ENCODE measurements around the gene ASPG. TPM values are rescaled to one million over a fixed set of nuclear protein-coding genes. Genes with fewer than 3 reads are reported as not detected.

The ASPG gene
- total and polyA plus RNA-seq, 2 of the 13 experiments (the other 11 are each of a cell fraction or from before 2014, with no cell fraction given): not detected

DNA sequence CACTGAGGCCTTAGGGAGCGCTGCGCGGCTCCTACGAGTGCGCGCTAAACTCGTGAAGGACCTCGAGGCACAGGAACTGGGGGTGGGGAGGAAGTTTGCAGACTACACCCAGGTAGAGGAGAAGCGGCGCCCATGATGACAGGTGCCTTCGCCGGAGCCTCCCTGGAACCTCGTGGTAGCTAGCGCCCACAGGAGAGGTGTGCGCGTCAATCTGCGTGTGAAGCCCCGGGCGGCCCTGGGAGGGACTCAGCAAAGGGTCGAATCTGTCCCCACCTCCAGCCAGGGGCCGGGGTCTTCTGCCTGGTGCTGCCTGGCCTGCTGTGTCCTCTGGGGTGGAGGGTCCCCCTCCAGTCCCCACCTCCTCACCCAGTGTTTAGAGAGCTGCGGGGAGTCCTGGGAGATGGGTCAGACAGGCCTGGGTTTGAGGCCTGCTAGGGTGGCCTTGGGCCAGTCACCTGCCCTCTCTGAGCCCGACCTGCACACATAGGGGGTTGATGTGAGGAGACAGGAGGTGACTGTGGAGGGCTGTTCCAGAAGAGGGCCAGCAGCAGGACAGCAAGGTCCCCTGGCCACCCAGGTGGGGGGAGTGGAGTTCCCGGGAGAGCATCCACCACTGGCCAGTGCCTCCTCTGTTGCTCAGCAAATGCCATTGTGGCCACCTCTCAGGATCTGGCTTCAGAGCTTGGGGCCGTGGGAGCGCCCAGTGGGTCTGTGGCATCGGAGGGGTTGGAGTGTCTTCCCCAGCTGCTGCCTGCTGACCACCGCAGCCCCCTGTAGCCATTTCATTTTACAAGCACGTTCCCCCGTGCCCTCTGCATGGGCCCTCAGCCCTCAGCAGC, 32.7 kb downstream of the ASPG start:
- ATAC-seq: no peak; the same call in 2 of the 3 replicates
- no peak for FAIRE-seq
- Histone ChIP-seq H3K9me3 (ENCODE audit: low read length) (no peaks in the 10 kb centered on the region), H3K27me3 (ENCODE audit: control insufficient read depth in 1 of 2, insufficient read depth in 2 of 2, low read length in 2 of 2) (peaks cover 5 to 29% of the 10 kb centered on the region in 2 experiments), H3K4me3 (replicated peaks in 1 of 3; ENCODE audit: insufficient read depth in 1 of 3, low read depth in 2 of 3, low read length in 3 of 3) (no peak overlapping the region), H3K79me2 (ENCODE audit: insufficient read depth, low read length) (no peaks in the 10 kb centered on the region), H3K9ac (ENCODE audit: insufficient read depth, low read depth, low read length) (no peak overlapping the region), H2AFZ (ENCODE audit: low read length) (no peak overlapping the region), H4K20me1 (ENCODE audit: insufficient read depth, low read length) (no peaks in the 10 kb centered on the region), H3K4me1 (ENCODE audit: insufficient read depth, low read length) (no peaks in the 10 kb centered on the region), H3K36me3 (replicated peaks in 1 of 2; ENCODE audit: control insufficient read depth in 1 of 2, insufficient read depth in 2 of 2, low read length in 2 of 2) (no peaks in the 10 kb centered on the region), H3K27ac (ENCODE audit: extremely low read length, insufficient read depth, low read length) (no peak overlapping the region), H3K4me2 (ENCODE audit: low read depth, low read length) (no peak overlapping the region)
- DNase-seq (ENCODE audit: low spot score): no peak
- ChIA-PET POLR2A (no interaction called here), CTCF (ENCODE audit: low intra/inter-chr PET ratio, low total read pairs) (no interaction called here)
- WGBS (ENCODE audit: low lambda C conversion rate): 61% methylated on average over 10 of the region's 30 CpGs
- intact Hi-C loops (cut with micrococcal nuclease; ENCODE audit: unreplicated experiment): no loop called here
- TF ChIP-seq NKX3-1 (CRISPR knock-in tag; IDR thresholded peaks at IDR 0.05) (no peak), ZNF570 (CRISPR knock-in tag; IDR thresholded peaks at IDR 0.05; ENCODE audit: borderline replicate concordance) (no peak), TBL1XR1 (IDR thresholded peaks at IDR 0.05; ENCODE audit: borderline replicate concordance, low read length, partially characterized antibody) (no peak), FOXK2 (IDR thresholded peaks at IDR 0.05) (no peak), JDP2 (CRISPR knock-in tag; IDR thresholded peaks at IDR 0.05; ENCODE audit: borderline replicate concordance) (no peak), ZNF878 (CRISPR knock-in tag; IDR thresholded peaks at IDR 0.05) (no peak), MBD4 (IDR thresholded peaks at IDR 0.05; ENCODE audit: borderline replicate concordance, low read length) (no peak), NFE2L1 (CRISPR knock-in tag; IDR thresholded peaks at IDR 0.05; ENCODE audit: borderline replicate concordance) (no peak), ZNF792 (CRISPR knock-in tag; IDR thresholded peaks at IDR 0.05) (no peak), ARHGAP35 (CRISPR knock-in tag; IDR thresholded peaks at IDR 0.05; ENCODE audit: borderline replicate concordance) (no peak), RAD51 (IDR thresholded peaks at IDR 0.05; ENCODE audit: borderline replicate concordance) (no peak), KDM4B (CRISPR knock-in tag; IDR thresholded peaks at IDR 0.05) (no peak)
- TF ChIP-seq, protein P1, sequence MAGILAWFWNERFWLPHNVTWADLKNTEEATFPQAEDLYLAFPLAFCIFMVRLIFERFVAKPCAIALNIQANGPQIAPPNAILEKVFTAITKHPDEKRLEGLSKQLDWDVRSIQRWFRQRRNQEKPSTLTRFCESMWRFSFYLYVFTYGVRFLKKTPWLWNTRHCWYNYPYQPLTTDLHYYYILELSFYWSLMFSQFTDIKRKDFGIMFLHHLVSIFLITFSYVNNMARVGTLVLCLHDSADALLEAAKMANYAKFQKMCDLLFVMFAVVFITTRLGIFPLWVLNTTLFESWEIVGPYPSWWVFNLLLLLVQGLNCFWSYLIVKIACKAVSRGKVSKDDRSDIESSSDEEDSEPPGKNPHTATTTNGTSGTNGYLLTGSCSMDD (CRISPR knock-in tag; IDR thresholded peaks at IDR 0.05): no peak
- TF ChIP-seq, protein P2, sequence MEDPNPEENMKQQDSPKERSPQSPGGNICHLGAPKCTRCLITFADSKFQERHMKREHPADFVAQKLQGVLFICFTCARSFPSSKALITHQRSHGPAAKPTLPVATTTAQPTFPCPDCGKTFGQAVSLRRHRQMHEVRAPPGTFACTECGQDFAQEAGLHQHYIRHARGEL (CRISPR knock-in tag; IDR thresholded peaks at IDR 0.05): no peak
- TF ChIP-seq, protein P3, sequence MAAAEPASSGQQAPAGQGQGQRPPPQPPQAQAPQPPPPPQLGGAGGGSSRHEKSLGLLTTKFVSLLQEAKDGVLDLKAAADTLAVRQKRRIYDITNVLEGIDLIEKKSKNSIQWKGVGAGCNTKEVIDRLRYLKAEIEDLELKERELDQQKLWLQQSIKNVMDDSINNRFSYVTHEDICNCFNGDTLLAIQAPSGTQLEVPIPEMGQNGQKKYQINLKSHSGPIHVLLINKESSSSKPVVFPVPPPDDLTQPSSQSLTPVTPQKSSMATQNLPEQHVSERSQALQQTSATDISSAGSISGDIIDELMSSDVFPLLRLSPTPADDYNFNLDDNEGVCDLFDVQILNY (CRISPR knock-in tag; conservative IDR thresholded peaks at IDR 0.05): no peak
- no TSS peak for BruUV-seq (replicated peaks)
- in situ Hi-C loops (cut with HindIII; ENCODE audit: extremely low pct_ligation_motif_present, low pct_unique_long_range_greater_than_20kb): no loop called here

Data from HepG2 (cell line).